Liver (tissue), 3 donors: ENCODE data around the gene KDM3B.
"Not testable (repeated sequence)": the region's sequence is repeated elsewhere in the genome, so short reads cannot be mapped to it uniquely, and the experiment has no call there.

Experiments used
- CTCF ChIP-seq: fragments of 150-350 bp; IDR thresholded peaks from 2 replicates; pipeline ENCODE4 v1.5.1; 2017; ENCODE audit warnings: improper control_type of control experiment, low read depth, low read length; ENCODE audit not compliant: missing input control
- EGR1 ChIP-seq, 2 donors: IDR thresholded peaks; 2 replicates each; pipeline ENCODE4 v1.6.1; 2016 to 2018; ENCODE audit warnings: antibody characterized with exemption in 2 of 2, low read depth in 2 of 2
- FOXA1 ChIP-seq: IDR thresholded peaks from 2 replicates; pipeline ENCODE4 v1.6.1; 2016; ENCODE audit warnings: antibody characterized with exemption
- GABPA ChIP-seq, 2 donors: IDR thresholded peaks in 1 of 2; conservative IDR thresholded peaks in 1 of 2; 2 replicates each; pipeline ENCODE4 v1.6.1; 2016; ENCODE audit warnings: antibody characterized with exemption in 2 of 2, mild to moderate bottlenecking in 1 of 2, moderate library complexity in 1 of 2
- JUND ChIP-seq, 2 donors: IDR thresholded peaks; 2 replicates each; pipeline ENCODE4 v1.6.1; 2016; ENCODE audit warnings: antibody characterized with exemption in 2 of 2
- RAD21 ChIP-seq, 2 donors: IDR thresholded peaks; 2 replicates each; pipeline ENCODE4 v1.6.1; 2016; ENCODE audit warnings: antibody characterized with exemption in 2 of 2, mild to moderate bottlenecking in 2 of 2
- REST ChIP-seq: IDR thresholded peaks from 2 replicates; pipeline ENCODE4 v1.6.1; 2016; ENCODE audit warnings: antibody characterized with exemption, mild to moderate bottlenecking
- SP1 ChIP-seq: IDR thresholded peaks from 2 replicates; pipeline ENCODE4 v1.6.1; 2018; ENCODE audit warnings: antibody characterized with exemption, mild to moderate bottlenecking
- TAF1 ChIP-seq: conservative IDR thresholded peaks from 2 replicates; pipeline ENCODE4 v1.6.1; 2016; ENCODE audit warnings: antibody characterized with exemption, mild to moderate bottlenecking
- donor health status: healthy.
- donor health status: healthy.

- TF ChIP-seq CTCF; SP1; FOXA1; JUND (IDR thresholded peaks at IDR 0.05); TAF1; REST; EGR1 (IDR thresholded peaks at IDR 0.05; ENCODE audit: low read depth in 2 of 2); RAD21 (IDR thresholded peaks at IDR 0.05); GABPA (IDR thresholded peaks at IDR 0.05 in 1 of 2, conservative IDR thresholded peaks at IDR 0.05 in 1 of 2): not testable (repeated sequence)
These were observed 34.3 kb upstream of the KDM3B start for GRCh38 chr5:138318211-138318610.
